CD4-positive, alpha-beta T cell treated with Interferon gamma for 1 hour (primary cell): Measurements from ENCODE around the gene CASKIN2.
A peak's percentile ranks its signal among the peaks of the same experiment; 100 is the strongest.
"Not testable (repeated sequence)": the region's sequence is repeated elsewhere in the genome, so short reads cannot be mapped to it uniquely, and the experiment has no call there.

Experiments used
- DNase-seq: peaks from one replicate; pipeline ENCODE4 v3.0.0-alpha.2; 2020

The CASKIN2 gene

GRCh38 chr17:75460295-75460694 lies 55.0 kb downstream of the CASKIN2 start:
- no peak for DNase-seq

- peak; percentile 5 for DNase-seq
These were observed 55.6 kb downstream of the CASKIN2 start for GRCh38 chr17:75459590-75460267.

GRCh38 chr17:75459246-75459589 lies 56.1 kb downstream of the CASKIN2 start:
- DNase-seq = no peak

GRCh38 chr17:75457047-75457654 lies 58.2 kb downstream of the CASKIN2 start:
- no peak for DNase-seq

- DNase-seq = peak; percentile 93
These were observed 58.8 kb downstream of the CASKIN2 start, which contains the start of gene TMEM94 for GRCh38 chr17:75456417-75457046. TSS of gene TMEM94 (plus strand) at chr17:75456635. CDS start at chr17:75471906, 15,271 bp downstream.

- no peak for DNase-seq
These were observed 59.3 kb downstream of the CASKIN2 start for GRCh38 chr17:75456039-75456416.

- not testable (repeated sequence) for DNase-seq
These were observed 60.7 kb downstream of the CASKIN2 start for GRCh38 chr17:75454672-75455071.

GRCh38 chr17:75454193-75454592 lies 61.1 kb downstream of the CASKIN2 start:
- no peak for DNase-seq

- no peak for DNase-seq
These were observed 65.1 kb downstream of the CASKIN2 start for GRCh38 chr17:75450270-75450669.
